H1 (cell line): ENCODE results near the gene ADGRV1. TPM values are rescaled to one million over a fixed set of nuclear protein-coding genes. Genes with fewer than 3 reads are reported as not detected.

Source experiments
- CTCF ChIA-PET: fragments of 300-600 bp; sonication (Branson Sonifier 250); formaldehyde crosslinking; loops from one replicate; lab custom pipeline; 2021; ENCODE audit not compliant: partially characterized antibody; lab: Charles Lee
- POLR2A ChIA-PET: fragments of 300-600 bp; sonication (Branson Sonifier 250); formaldehyde crosslinking; loops from one replicate; lab custom pipeline; 2021; ENCODE audit warnings: inconsistent platforms; ENCODE audit not compliant: partially characterized antibody; lab: Charles Lee
- DNase-seq, 2 experiments: peaks; one replicate each; pipeline versions ENCODE4 v3.0.0 to v3.0.0-alpha.2; 2010 to 2022; ENCODE audit warnings: low spot score in 2 of 2, low read depth in 1 of 2, mixed read lengths in 1 of 2
- FAIRE-seq: peaks from 2 replicates; lab custom pipeline; 2011; peaks lifted over from hg19 to GRCh38; lab: Jason Lieb, UNC
- H2AFZ ChIP-seq: 2 replicates; pipeline ENCODE4 v1.8.1; 2012; ENCODE audit warnings: low read length, inconsistent platforms
- H2AK5ac ChIP-seq: 2 replicates; pipeline ENCODE4 v1.6.1; 2013; ENCODE audit warnings: low read depth, low read length
- H2BK120ac ChIP-seq: replicated peaks from 2 replicates; pipeline ENCODE3; 2013; ENCODE audit warnings: low read depth, low read length, inconsistent platforms
- H2BK12ac ChIP-seq: 2 replicates; pipeline ENCODE4 v1.6.1; 2013; ENCODE audit warnings: low read depth, low read length
- H2BK15ac ChIP-seq: 2 replicates; pipeline ENCODE4 v1.6.1; 2013; ENCODE audit warnings: low read length
- H2BK20ac ChIP-seq: 2 replicates; pipeline ENCODE4 v1.6.1; 2013; ENCODE audit warnings: low read length
- H2BK5ac ChIP-seq: 2 replicates; pipeline ENCODE4 v1.6.1; 2013; ENCODE audit warnings: low read depth, low read length
- H3K14ac ChIP-seq: 2 replicates; pipeline ENCODE4 v1.6.1; 2013; ENCODE audit warnings: inconsistent platforms; ENCODE audit not compliant: insufficient read length
- H3K18ac ChIP-seq: 2 replicates; pipeline ENCODE4 v1.6.1; 2013; ENCODE audit warnings: low read length; ENCODE audit errors: extremely low read depth
- H3K23ac ChIP-seq: 2 replicates; pipeline ENCODE4 v1.6.1; 2013; ENCODE audit warnings: inconsistent platforms; ENCODE audit not compliant: insufficient read length
- H3K23me2 ChIP-seq: 2 replicates; pipeline ENCODE4 v1.6.1; 2013; ENCODE audit warnings: low read depth, low read length
- H3K27ac ChIP-seq: 2 replicates; pipeline ENCODE4 v1.6.1; 2011; ENCODE audit warnings: low read depth, low read length, inconsistent platforms
- H3K27me3 ChIP-seq, 4 experiments: replicated peaks in 1 of 4; 1 replicate in 1 of 4; 2 replicates in 3 of 4; pipeline versions ENCODE4 v1.6.1 to v1.8.1; 2011 to 2013; ENCODE audit warnings: low read length in 3 of 4, mild to moderate bottlenecking in 3 of 4, inconsistent platforms in 2 of 4, mixed read lengths in 2 of 4, moderate library complexity in 1 of 4; ENCODE audit not compliant: control insufficient read depth in 3 of 4, insufficient read depth in 3 of 4; ENCODE audit errors: extremely low read depth in 1 of 4
- H3K36me3 ChIP-seq, 4 experiments: 2 replicates each; pipeline versions ENCODE4 v1.6.1 to v1.8.1; 2011 to 2013; ENCODE audit warnings: mild to moderate bottlenecking in 4 of 4, low read length in 3 of 4, moderate library complexity in 2 of 4, control low read depth in 1 of 4, inconsistent platforms in 1 of 4; ENCODE audit not compliant: insufficient read depth in 4 of 4, control insufficient read depth in 2 of 4
- H3K4ac ChIP-seq: replicated peaks from 2 replicates; pipeline ENCODE3; 2013; ENCODE audit warnings: low read length, low read depth, mixed read lengths, inconsistent platforms; ENCODE audit not compliant: insufficient read length
- H3K4me1 ChIP-seq, 4 experiments: replicated peaks in 1 of 4; 1 replicate in 1 of 4; 2 replicates in 3 of 4; pipeline versions ENCODE4 v1.6.1 to v1.8.1; 2011 to 2013; ENCODE audit warnings: low read length in 3 of 4, inconsistent platforms in 2 of 4, mixed read lengths in 1 of 4; ENCODE audit not compliant: insufficient read depth in 4 of 4, control insufficient read depth in 3 of 4
- H3K4me2 ChIP-seq, 2 experiments: 2 replicates each; pipeline versions ENCODE4 v1.6.1 to v1.8.1; 2011 to 2013; ENCODE audit warnings: low read depth in 2 of 2, low read length in 2 of 2, control low read depth in 1 of 2, inconsistent platforms in 1 of 2, mild to moderate bottlenecking in 1 of 2; ENCODE audit not compliant: insufficient read depth in 1 of 2
- H3K4me3 ChIP-seq, 4 experiments: fragments of 200-600, 300-600 bp in 1 of 4; sonication (generic), shearing (Covaris generic), sonication (Bioruptor Twin) in 1 of 4; 2 replicates each; pipeline versions ENCODE4 v1.5.1 to v1.8.1; 2011 to 2016; ENCODE audit warnings: low read length in 4 of 4, low read depth in 3 of 4, control low read depth in 2 of 4, inconsistent platforms in 2 of 4, mild to moderate bottlenecking in 2 of 4, mixed read lengths in 1 of 4, moderate library complexity in 1 of 4; ENCODE audit not compliant: insufficient read depth in 2 of 4; ENCODE audit errors: extremely low read depth in 1 of 4
- H3K56ac ChIP-seq: replicated peaks from 2 replicates; pipeline ENCODE3; 2013; ENCODE audit warnings: low read depth, mild to moderate bottlenecking, mixed read lengths, low read length, inconsistent platforms; ENCODE audit not compliant: insufficient read length
- H3K79me1 ChIP-seq: 2 replicates; pipeline ENCODE4 v1.6.1; 2013; ENCODE audit warnings: low read depth, low read length, control low read depth
- H3K79me2 ChIP-seq, 2 experiments: 2 replicates each; pipeline versions ENCODE4 v1.6.1 to v1.8.1; 2012 to 2013; ENCODE audit warnings: low read length in 2 of 2, mild to moderate bottlenecking in 2 of 2, inconsistent platforms in 1 of 2; ENCODE audit not compliant: insufficient read depth in 2 of 2, control insufficient read depth in 1 of 2
- H3K9ac ChIP-seq, 4 experiments: replicated peaks in 1 of 4; 1 replicate in 1 of 4; 2 replicates in 3 of 4; pipeline versions ENCODE4 v1.6.1 to v1.8.1; 2011 to 2013; ENCODE audit warnings: low read depth in 3 of 4, low read length in 3 of 4, control low read depth in 2 of 4, mild to moderate bottlenecking in 2 of 4, moderate library complexity in 2 of 4, inconsistent platforms in 1 of 4; ENCODE audit errors: extremely low read depth in 1 of 4
- H3K9me3 ChIP-seq, 2 experiments: 2 replicates each; pipeline versions ENCODE4 v1.6.1 to v1.8.1; 2012 to 2013; ENCODE audit warnings: mild to moderate bottlenecking in 2 of 2, moderate library complexity in 2 of 2, control low read depth in 1 of 2, inconsistent platforms in 1 of 2, low read depth in 1 of 2, low read length in 1 of 2, mixed read lengths in 1 of 2; ENCODE audit not compliant: insufficient read depth in 2 of 2
- H4K20me1 ChIP-seq, 2 experiments: replicated peaks in 1 of 2; 2 replicates each; pipeline versions ENCODE3 to v1.8.1; 2011 to 2013; ENCODE audit warnings: inconsistent platforms in 2 of 2, low read length in 2 of 2, mild to moderate bottlenecking in 1 of 2; ENCODE audit not compliant: insufficient read depth in 2 of 2, control insufficient read depth in 1 of 2
- H4K5ac ChIP-seq: 2 replicates; pipeline ENCODE4 v1.6.1; 2013; ENCODE audit warnings: low read length, low read depth, mixed read lengths, inconsistent platforms; ENCODE audit not compliant: insufficient read length
- H4K8ac ChIP-seq: 2 replicates; pipeline ENCODE4 v1.8.0; 2013; ENCODE audit warnings: mild to moderate bottlenecking, moderate library complexity, low read length, inconsistent platforms; ENCODE audit not compliant: insufficient read depth; ENCODE audit errors: extremely low read depth
- H4K91ac ChIP-seq: replicated peaks from 2 replicates; pipeline ENCODE3; 2013; ENCODE audit warnings: low read length, mixed read lengths, inconsistent platforms; ENCODE audit not compliant: insufficient read length
- CTBP2 ChIP-seq: IDR thresholded peaks from 2 replicates; pipeline ENCODE4 v1.7.0; 2011; ENCODE audit warnings: borderline replicate concordance, mild to moderate bottlenecking, moderate library complexity, mixed read lengths, low read length; ENCODE audit not compliant: insufficient read depth, insufficient read length
- SIX5 ChIP-seq: IDR thresholded peaks from 2 replicates; pipeline ENCODE4 v1.6.1; 2011; ENCODE audit warnings: mild to moderate bottlenecking, low read depth, low read length
- WGBS, 2 experiments: shearing (Covaris generic) in 1 of 2; methylation state at CpG; one replicate each; pipeline versions ENCODE4 v1.1.6 to v1.1.7; 2013 to 2015; ENCODE audit warnings: low lambda C conversion rate in 2 of 2, mixed read lengths in 2 of 2, inconsistent platforms in 1 of 2, low coverage in 1 of 2, missing lambda C conversion rate in 1 of 2; ENCODE audit not compliant: insufficient replicate concordance in 2 of 2, insufficient coverage in 1 of 2, insufficient read length in 1 of 2; ENCODE audit errors: extremely low coverage in 1 of 2, missing lambda C conversion rate in 1 of 2; 5-methylcytosine and 5-hydroxymethylcytosine counted together
- polyA plus RNA-seq, 7 experiments: library from polyadenylated mRNA; depleted of rRNA in 3 of 7; stranded (reverse) in 5 of 7; unstranded in 2 of 7; fragments of >200 nt in 5 of 7; fragments of 200-250 nt in 2 of 7; gene quantifications; 1 replicate in 5 of 7; 2 replicates in 1 of 7; 4 replicates in 1 of 7; pipeline versions ENCODE4 v1.2.1 to v1.2.3, GENCODE V29; 2011 to 2013; ENCODE audit warnings: missing spikeins in 2 of 7, mixed read lengths in 2 of 7
- total RNA-seq: library from RNA; stranded (reverse); fragmentation: NEBNext Ultra II Directional; extraction: Animal tissue kit (Norgen Biotek cat#: 25700); gene quantifications from 2 replicates; pipeline ENCODE4 v1.2.1, GENCODE V29; 2021

ADGRV1 gene
- total and polyA plus RNA-seq, 2 of the 8 experiments (the other 6 are each of a cell fraction or from before 2014, with no cell fraction given): 53.1 to 62.2 TPM

- Histone ChIP-seq H2BK20ac (no peak overlapping the region), H3K27ac (no peak overlapping the region), H3K4me2 (no peak overlapping the region), H3K4me3 (no peak overlapping the region), H2BK15ac (no peak overlapping the region), H3K56ac (no peak overlapping the region), H3K18ac (no peak overlapping the region), H3K14ac (no peak overlapping the region), H4K8ac (no peak overlapping the region), H3K27me3 (no peaks in the 10 kb centered on the region), H3K79me1 (no peaks in the 10 kb centered on the region), H3K4ac (no peak overlapping the region), H4K20me1 (no peaks in the 10 kb centered on the region), H4K5ac (no peak overlapping the region), H3K9ac (no peak overlapping the region), H3K23me2 (no peaks in the 10 kb centered on the region), H2BK120ac (no peak overlapping the region), H3K36me3 (no peaks in the 10 kb centered on the region), H4K91ac (no peak overlapping the region), H2AFZ (no peak overlapping the region), H3K23ac (no peak overlapping the region), H2BK12ac (no peak overlapping the region), H2AK5ac (no peak overlapping the region), H3K4me1 (no peaks in the 10 kb centered on the region), H2BK5ac (no peak overlapping the region), H3K9me3 (no peaks in the 10 kb centered on the region), H3K79me2 (no peaks in the 10 kb centered on the region)
- ChIA-PET CTCF (interaction anchor here (1.8 kb wide), 1 partner anchor 10 kb away, joined by 9 read pairs; no protein-coding TSS in a partner anchor), POLR2A (no interaction called here)
- DNase-seq (no peak), FAIRE-seq (no peak)
- WGBS, 2 experiments: 46% methylated on average over 1 of the region's 1 CpG; no CpG with 5 or more reads in 1 of the 2 experiments
- TF ChIP-seq SIX5: no peak
- TF ChIP-seq CTBP2: no peak
These were observed 499.6 kb downstream of the ADGRV1 start for GRCh38 chr5:91058155-91058554.
